CD4-positive, alpha-beta T cell treated with Interleukin-15 for 4 hours (primary cell): ENCODE results near the gene MLST8.

Source experiments
- DNase-seq: peaks from one replicate; pipeline ENCODE4 v3.0.0-alpha.2; 2020; ENCODE audit warnings: low spot score

The MLST8 gene

GRCh38 chr16:2209258-2210008 is 4.2 kb downstream of the MLST8 start:
- DNase-seq: no peak

- no peak for DNase-seq
These were observed 4.7 kb downstream of the MLST8 start for GRCh38 chr16:2210009-2210332.

GRCh38 chr16:2210386-2211365 is 5.4 kb downstream of the MLST8 start, which contains the start of gene BRICD5:
TSS of gene BRICD5 (minus strand) at chr16:2210863. CDS start at chr16:2210833, 30 bp downstream.
- no peak for DNase-seq

- DNase-seq: no peak
These were observed 6.7 kb downstream of the MLST8 start for GRCh38 chr16:2211923-2212347.

GRCh38 chr16:2212362-2213324 is 7.4 kb downstream of the MLST8 start:
- DNase-seq: no peak

GRCh38 chr16:2213817-2214718 is 8.8 kb downstream of the MLST8 start:
- DNase-seq: no peak

GRCh38 chr16:2214719-2214968 is 9.4 kb downstream of the MLST8 start, which contains the start of gene PGP:
TSS of gene PGP (minus strand) at chr16:2214840. CDS start at chr16:2214777, 63 bp downstream.
- no peak for DNase-seq

GRCh38 chr16:2216330-2216729 is 11.1 kb downstream of the MLST8 start:
- no peak for DNase-seq

- DNase-seq: peak; percentile 99
These were observed 18.1 kb downstream of the MLST8 start, which contains the start of gene E4F1 for GRCh38 chr16:2223221-2223941. TSS of gene E4F1 (plus strand) at chr16:2223591. CDS start at chr16:2223614, 23 bp downstream.

- peak; percentile 7 for DNase-seq
These were observed 18.8 kb downstream of the MLST8 start for GRCh38 chr16:2223942-2224486.

GRCh38 chr16:2226245-2226793 is 21.1 kb downstream of the MLST8 start:
- DNase-seq: no peak

- no peak for DNase-seq
These were observed 21.7 kb downstream of the MLST8 start for GRCh38 chr16:2226918-2227317.

GRCh38 chr16:2228161-2228824 is 23.0 kb downstream of the MLST8 start:
- DNase-seq: no peak

- DNase-seq: no peak
These were observed 23.8 kb downstream of the MLST8 start for GRCh38 chr16:2229091-2229490.

- no peak for DNase-seq
These were observed 24.5 kb downstream of the MLST8 start for GRCh38 chr16:2229632-2230250.

- no peak for DNase-seq
These were observed 25.1 kb downstream of the MLST8 start for GRCh38 chr16:2230376-2230775.

GRCh38 chr16:2231016-2231931 is 26.0 kb downstream of the MLST8 start:
- no peak for DNase-seq
